GM12878 (cell line): Measurements from ENCODE around the gene SMAD1. TPM values are rescaled to one million over a fixed set of nuclear protein-coding genes. Genes with fewer than 3 reads are reported as not detected.

ENCODE experiments used
- ATAC-seq: fragments of 200-7000 bp; cut with Tn5 transposase; 3 replicates; pipeline ENCODE4 v1.9.1; 2020; ENCODE audit warnings: mild to moderate bottlenecking, moderate library complexity
- BruUV-seq: library from RNA; stranded (reverse); fragments of 400-500 nt; replicated peaks from 2 replicates; lab custom pipeline; 2021; lab: Mats Ljungman, UMichigan
- CTCF ChIA-PET: fragments of 300-600 bp; sonication (Branson Sonifier 250); formaldehyde crosslinking; extraction: SDS; loops from one replicate; lab custom pipeline; 2021; ENCODE audit warnings: inconsistent platforms; lab: Yijun Ruan, JAX
- POLR2A ChIA-PET: fragments of 350-600 bp; formaldehyde crosslinking; extraction: SDS; loops from one replicate; lab custom pipeline; 2021; ENCODE audit warnings: inconsistent platforms; lab: Charles Lee
- RAD21 ChIA-PET: fragments of 300-600 bp; sonication (Branson Sonifier 250); formaldehyde crosslinking; loops from one replicate; lab custom pipeline; 2023; ENCODE audit warnings: antibody characterized with exemption; ENCODE audit not compliant: unreplicated experiment; lab: Charles Lee
- SMC1A ChIA-PET: fragments of 300-600 bp; sonication (Branson Sonifier 250); formaldehyde crosslinking; loops from one replicate; lab custom pipeline; 2023; ENCODE audit not compliant: unreplicated experiment, uncharacterized antibody; lab: Charles Lee
- DNase-seq: peaks from one replicate; pipeline ENCODE4 v3.0.0-alpha.2; 2011; ENCODE audit warnings: low read depth, low spot score
- FAIRE-seq: peaks from 3 replicates; lab custom pipeline; 2011; peaks lifted over from hg19 to GRCh38; lab: Jason Lieb, UNC
- H2AFZ ChIP-seq: 2 replicates; pipeline ENCODE4 v1.6.0; 2011; ENCODE audit warnings: low read depth, low read length, control low read depth; ENCODE audit not compliant: control insufficient read depth
- H3K27ac ChIP-seq: 2 replicates; pipeline ENCODE4 v1.5.1; 2011; ENCODE audit warnings: control low read depth; ENCODE audit not compliant: control insufficient read depth, insufficient read depth
- H3K27me3 ChIP-seq, 2 experiments: replicated peaks in 1 of 2; 2 replicates each; pipeline versions ENCODE4 v1.6.0 to v1.6.1; 2011; ENCODE audit warnings: low read length in 1 of 2; ENCODE audit not compliant: control insufficient read depth in 2 of 2, insufficient read depth in 2 of 2
- H3K36me3 ChIP-seq, 2 experiments: 2 replicates each; pipeline ENCODE4 v1.5.1; 2011; ENCODE audit warnings: low read length in 1 of 2; ENCODE audit not compliant: control insufficient read depth in 2 of 2, insufficient read depth in 2 of 2
- H3K4me1 ChIP-seq: 2 replicates; pipeline ENCODE4 v1.6.1; 2011; ENCODE audit warnings: mild to moderate bottlenecking, low read length, moderate library complexity, mixed read lengths; ENCODE audit not compliant: control insufficient read depth, insufficient read depth
- H3K4me2 ChIP-seq: 2 replicates; pipeline ENCODE4 v1.6.0; 2011; ENCODE audit warnings: control low read depth; ENCODE audit not compliant: control insufficient read depth, insufficient read depth
- H3K4me3 ChIP-seq: fragments of 200-600 bp; sonication (generic); 2 replicates; pipeline ENCODE4 v1.5.1; 2016
- H3K79me2 ChIP-seq: 2 replicates; pipeline ENCODE4 v1.6.0; 2011; ENCODE audit warnings: low read length; ENCODE audit not compliant: control insufficient read depth, insufficient read depth
- H3K9ac ChIP-seq: 2 replicates; pipeline ENCODE4 v1.8.0; 2011; ENCODE audit warnings: low read length, control low read depth, mixed read lengths; ENCODE audit not compliant: control insufficient read depth, insufficient read depth
- H3K9me3 ChIP-seq: replicated peaks from 3 replicates; pipeline ENCODE4 v1.5.1; 2011; ENCODE audit warnings: mild to moderate bottlenecking, low read length; ENCODE audit not compliant: control insufficient read depth, insufficient read depth
- H4K20me1 ChIP-seq: 2 replicates; pipeline ENCODE4 v1.6.0; 2011; ENCODE audit not compliant: control insufficient read depth, insufficient read depth
- BCL11A ChIP-seq: IDR thresholded peaks from 2 replicates; pipeline ENCODE4 v1.6.1; 2011; ENCODE audit warnings: low read depth, low read length
- CREB1 ChIP-seq: IDR thresholded peaks from 2 replicates; pipeline ENCODE4 v1.6.1; 2012; ENCODE audit warnings: low read depth, mild to moderate bottlenecking, inconsistent platforms
- ELK1 ChIP-seq: IDR thresholded peaks from 2 replicates; pipeline ENCODE4 v1.6.1; 2012; ENCODE audit warnings: low read depth, low read length, improper control_type of control experiment
- EP300 ChIP-seq, 2 experiments: fragments of 150-350 bp in 1 of 2; IDR thresholded peaks; 2 replicates each; pipeline ENCODE4 v1.6.1; 2011 to 2012; ENCODE audit warnings: low read depth in 2 of 2, low read length in 2 of 2, borderline replicate concordance in 1 of 2, improper control_type of control experiment in 1 of 2, inconsistent platforms in 1 of 2; ENCODE audit not compliant: control insufficient read depth in 1 of 2
- FOXM1 ChIP-seq: IDR thresholded peaks from 2 replicates; pipeline ENCODE4 v1.6.1; 2012; ENCODE audit warnings: low read depth, mild to moderate bottlenecking, inconsistent platforms, low read length, moderate library complexity
- JUND ChIP-seq: IDR thresholded peaks from 2 replicates; pipeline ENCODE4 v1.6.1; 2012; ENCODE audit warnings: low read depth, mild to moderate bottlenecking, low read length, improper control_type of control experiment, moderate library complexity
- NR2C1 ChIP-seq: fragments of 450-650 bp; IDR thresholded peaks from 2 replicates; pipeline ENCODE4 v1.6.1; 2017; ENCODE audit warnings: antibody characterized with exemption, mild to moderate bottlenecking, moderate library complexity
- POLR2A ChIP-seq: IDR thresholded peaks from 2 replicates; pipeline ENCODE4 v1.6.1; 2011; ENCODE audit warnings: low read depth, mild to moderate bottlenecking, low read length
- RUNX3 ChIP-seq: IDR thresholded peaks from 2 replicates; pipeline ENCODE4 v1.6.1; 2012; ENCODE audit warnings: low read length, inconsistent platforms
- SREBF2 ChIP-seq: IDR thresholded peaks from 2 replicates; pipeline ENCODE4 v1.6.1; 2012; ENCODE audit warnings: mild to moderate bottlenecking, low read length
- ZNF217 ChIP-seq: fragments of 450-650 bp; IDR thresholded peaks from 2 replicates; pipeline ENCODE4 v1.6.1; 2017; ENCODE audit warnings: antibody characterized with exemption, mild to moderate bottlenecking
- ZNF384 ChIP-seq: IDR thresholded peaks from 2 replicates; pipeline ENCODE4 v1.6.1; 2012; ENCODE audit warnings: low read depth, mild to moderate bottlenecking, low read length, improper control_type of control experiment, borderline replicate concordance
- ZNF622 ChIP-seq: fragments of 450-650 bp; IDR thresholded peaks from 2 replicates; pipeline ENCODE4 v1.6.1; 2017; ENCODE audit warnings: mild to moderate bottlenecking, inconsistent platforms
- ZSCAN29 ChIP-seq: fragments of 450-650 bp; IDR thresholded peaks from 2 replicates; pipeline ENCODE4 v1.6.1; 2017; ENCODE audit warnings: mild to moderate bottlenecking, moderate library complexity
- WGBS: methylation state at CpG from one replicate; pipeline ENCODE4 v1.1.6; 2016; ENCODE audit warnings: low lambda C conversion rate; ENCODE audit not compliant: insufficient replicate concordance, insufficient coverage; ENCODE audit errors: missing lambda C conversion rate; 5-methylcytosine and 5-hydroxymethylcytosine counted together
- in situ Hi-C: fragments of 300-500 bp; cut with MboI; formaldehyde crosslinking; loops from 9 replicates; pipeline ENCODE4 v1.14.3; 2018; ENCODE audit warnings: mixed read lengths
- intact Hi-C: fragments of 100-400 bp; cut with micrococcal nuclease; formaldehyde crosslinking; loops from one replicate; pipeline ENCODE4 v1.14.2; 2022; ENCODE audit not compliant: unreplicated experiment
- polyA plus RNA-seq, 11 experiments: library from polyadenylated mRNA; depleted of rRNA in 4 of 11; unstranded in 6 of 11; stranded (reverse) in 5 of 11; fragments of >200 nt; fragmentation: Nextera tagmentation in 4 of 11; fragmentation: Illumina TruSeq in 1 of 11; extraction: Ambion mirVana in 4 of 11; extraction: Trizol in 1 of 11; gene quantifications; 1 replicate in 1 of 11; 2 replicates in 10 of 11; pipeline versions ENCODE4 v1.2.1 to v1.2.3, GENCODE V29; 2011 to 2016; ENCODE audit warnings: inconsistent platforms in 2 of 11, missing spikeins in 2 of 11, low read depth in 1 of 11
- total RNA-seq, 4 experiments: library from RNA; depleted of rRNA in 3 of 4; stranded (reverse); fragments of >200 nt in 3 of 4; fragmentation: Illumina TruSeq in 1 of 4; extraction: Trizol in 1 of 4; gene quantifications; 2 replicates each; pipeline versions ENCODE4 v1.2.1 to v1.2.3, GENCODE V29; 2013 to 2021
- TF ChIP-seq, protein P1 (sequence below): IDR thresholded peaks from 2 replicates; pipeline ENCODE4 v1.6.1; 2012; ENCODE audit warnings: low read depth, low read length, improper control_type of control experiment
- TF ChIP-seq, protein P2 (sequence below): fragments of 150-350 bp; IDR thresholded peaks from 2 replicates; pipeline ENCODE4 v1.6.1; 2014; ENCODE audit warnings: mild to moderate bottlenecking, low read depth, low read length

The SMAD1 gene
- total and polyA plus RNA-seq, 10 of the 15 experiments (the other 5 are each of a cell fraction or from before 2014, with no cell fraction given): 0.29 to 17.5 (median 13.6) TPM

DNA sequence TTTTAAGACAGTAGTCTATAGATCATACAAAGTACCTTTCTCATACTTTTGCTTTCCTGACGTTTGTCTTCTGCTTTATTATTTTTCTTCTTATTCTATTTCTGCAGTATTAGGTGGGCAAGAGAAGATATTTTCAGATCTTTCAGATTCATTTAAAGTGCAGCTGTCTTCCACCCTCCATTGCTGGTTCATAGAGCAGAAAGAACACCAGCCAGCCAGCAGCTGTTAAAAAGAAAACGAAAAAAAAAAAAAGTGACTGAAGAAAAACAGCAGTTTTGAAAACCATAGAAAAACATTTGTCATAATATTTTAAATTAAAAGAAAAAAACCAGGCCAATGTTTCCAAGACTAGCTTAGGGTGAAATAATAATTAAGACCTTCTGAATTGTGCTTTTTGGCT is 42.9 kb downstream of the SMAD1 start:
- ChIA-PET SMC1A (interaction anchor here (1.3 kb wide), 1 partner anchor 18 kb away, joined by 3 read pairs; no protein-coding TSS in a partner anchor), POLR2A (interaction anchor here (0.7 kb wide), 1 partner anchor 375 kb away, joined by 5 read pairs; no protein-coding TSS in a partner anchor), RAD21 (no interaction called here)
- DNase-seq (no peak), FAIRE-seq (no peak)
- BruUV-seq: no TSS peak
- in situ Hi-C loops (no loop called here), intact Hi-C loops (no loop called here)
- H2AFZ ChIP-seq: no peak overlapping the region
- WGBS: 0% methylated on average over 2 of the region's 2 CpGs
- no peaks in the 10 kb centered on the region; a peak in 1 of 4 replicates for H3K36me3 ChIP-seq
- H3K27ac ChIP-seq: peak overlapping the region; percentile 62
- H3K4me3 ChIP-seq: peak overlapping the region; percentile 51
- no peaks in the 10 kb centered on the region; a peak in 1 of 4 replicates for H3K27me3 ChIP-seq
- H3K9ac ChIP-seq: peak overlapping the region; percentile 58; the same call in 1 of the 2 replicates
- TF ChIP-seq BCL11A (no peak), SREBF2 (no peak), ZSCAN29 (no peak), CREB1 (no peak), POLR2A (no peak), NR2C1 (no peak), ZNF622 (no peak), RUNX3 (no peak)
- TF ChIP-seq, all 136 proteins: peak for 0
- Histone ChIP-seq H3K9me3 (no peaks in the 10 kb centered on the region; the same call in 2 of the 3 replicates), H3K4me1 (peaks cover 16% of the 10 kb centered on the region), H3K79me2 (peaks cover 22% of the 10 kb centered on the region), H3K4me2 (peak overlapping the region; percentile 63; the same call in 1 of the 2 replicates), H4K20me1 (no peaks in the 10 kb centered on the region)
- no peak for ATAC-seq
- CTCF ChIA-PET: no interaction called here

GRCh38 chr4:145525291-145525740 is 43.7 kb downstream of the SMAD1 start:
- 0% methylated on average over 1 of the region's 1 CpG for WGBS

More at GRCh38 chr4:145525291-145525740, 43.7 kb downstream of the SMAD1 start:
- H4K20me1 ChIP-seq: no peaks in the 10 kb centered on the region
- H3K27me3 ChIP-seq: no peaks in the 10 kb centered on the region; a peak in 1 of 4 replicates
- ChIA-PET POLR2A (no interaction called here), CTCF (no interaction called here), SMC1A (interaction anchor here (1.3 kb wide), 1 partner anchor 17 kb away, joined by 3 read pairs; no protein-coding TSS in a partner anchor)
- peaks cover 20% of the 10 kb centered on the region for H3K4me1 ChIP-seq
- H3K9ac ChIP-seq: peak overlapping the region; percentile 58; the same call in 1 of the 2 replicates
- BruUV-seq: no TSS peak
- no peak for DNase-seq
- H3K9me3 ChIP-seq: no peaks in the 10 kb centered on the region; the same call in 2 of the 3 replicates
- intact Hi-C loops: no loop called here
- no peak overlapping the region for H2AFZ ChIP-seq
- H3K36me3 ChIP-seq: no peaks in the 10 kb centered on the region; a peak in 1 of 4 replicates
- TF ChIP-seq, protein P1, sequence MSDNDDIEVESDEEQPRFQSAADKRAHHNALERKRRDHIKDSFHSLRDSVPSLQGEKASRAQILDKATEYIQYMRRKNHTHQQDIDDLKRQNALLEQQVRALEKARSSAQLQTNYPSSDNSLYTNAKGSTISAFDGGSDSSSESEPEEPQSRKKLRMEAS: no peak
- TF ChIP-seq FOXM1 (no peak), ZNF217 (no peak), EP300 (IDR thresholded peaks at IDR 0.05; ENCODE audit: borderline replicate concordance in 1 of 2, control insufficient read depth in 1 of 2, low read depth in 2 of 2, low read length in 2 of 2) (no peak), CREB1 (no peak), ELK1 (no peak), ZNF384 (no peak), JUND (no peak)
- TF ChIP-seq, protein P2, sequence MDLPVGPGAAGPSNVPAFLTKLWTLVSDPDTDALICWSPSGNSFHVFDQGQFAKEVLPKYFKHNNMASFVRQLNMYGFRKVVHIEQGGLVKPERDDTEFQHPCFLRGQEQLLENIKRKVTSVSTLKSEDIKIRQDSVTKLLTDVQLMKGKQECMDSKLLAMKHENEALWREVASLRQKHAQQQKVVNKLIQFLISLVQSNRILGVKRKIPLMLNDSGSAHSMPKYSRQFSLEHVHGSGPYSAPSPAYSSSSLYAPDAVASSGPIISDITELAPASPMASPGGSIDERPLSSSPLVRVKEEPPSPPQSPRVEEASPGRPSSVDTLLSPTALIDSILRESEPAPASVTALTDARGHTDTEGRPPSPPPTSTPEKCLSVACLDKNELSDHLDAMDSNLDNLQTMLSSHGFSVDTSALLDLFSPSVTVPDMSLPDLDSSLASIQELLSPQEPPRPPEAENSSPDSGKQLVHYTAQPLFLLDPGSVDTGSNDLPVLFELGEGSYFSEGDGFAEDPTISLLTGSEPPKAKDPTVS: no peak
- TF ChIP-seq, all 136 proteins: peak for 0
- ATAC-seq (no peak), FAIRE-seq (no peak)
- H3K4me2 ChIP-seq: peak overlapping the region; percentile 63
- peaks cover 17% of the 10 kb centered on the region for H3K79me2 ChIP-seq
- RAD21 ChIA-PET: no interaction called here
- in situ Hi-C loops: no loop called here
- H3K4me3 ChIP-seq: peak overlapping the region; percentile 51
- H3K27ac ChIP-seq: peak overlapping the region; percentile 62
